ENCODE results near the gene NKX6-2.
"Not testable (repeated sequence)": the region's sequence is repeated elsewhere in the genome, so short reads cannot be mapped to it uniquely, and the experiment has no call there.

NKX6-2 gene

GRCh38 chr10:132827423-132827789 is 41.5 kb upstream of the NKX6-2 start:
- H3K9me3 ChIP-seq (ENCODE audit: control insufficient read depth, low read length), result no peaks in the 10 kb centered on the region
- no peak overlapping the region for H3K27ac ChIP-seq
- H3K79me2 ChIP-seq, result no peaks in the 10 kb centered on the region
- H3K27me3 ChIP-seq (ENCODE audit: control insufficient read depth, insufficient read depth, low read length), result no peaks in the 10 kb centered on the region
- no peak overlapping the region for H3K9ac ChIP-seq
- no peaks in the 10 kb centered on the region for H3K36me3 ChIP-seq (ENCODE audit: control insufficient read depth, insufficient read depth, low read length)
- TF ChIP-seq CTCF (IDR thresholded peaks at IDR 0.05), result no peak
- no peaks in the 10 kb centered on the region for H3K4me1 ChIP-seq
- no peak overlapping the region for H3K4me2 ChIP-seq (ENCODE audit: low read length)
- no peak overlapping the region for H2AFZ ChIP-seq
- no peak overlapping the region for H3K4me3 ChIP-seq (ENCODE audit: low read depth, low read length)

GRCh38 chr10:132826524-132827422 is 40.8 kb upstream of the NKX6-2 start:
- H3K79me2 ChIP-seq, result no peaks in the 10 kb centered on the region

GRCh38 chr10:132825783-132826523 is 40.0 kb upstream of the NKX6-2 start:
- H3K9me3 ChIP-seq (ENCODE audit: control insufficient read depth, low read length); H3K36me3 ChIP-seq (ENCODE audit: control insufficient read depth, insufficient read depth, low read length); H3K79me2 ChIP-seq; H3K27me3 ChIP-seq (ENCODE audit: control insufficient read depth, insufficient read depth, low read length); H3K4me2 ChIP-seq (ENCODE audit: low read length); H3K4me3 ChIP-seq (ENCODE audit: low read depth, low read length); H3K4me1 ChIP-seq; H3K27ac ChIP-seq; H2AFZ ChIP-seq; H3K9ac ChIP-seq: not testable (repeated sequence)

More at GRCh38 chr10:132826524-132827422, 40.8 kb upstream of the NKX6-2 start:
- Histone ChIP-seq H3K36me3 (ENCODE audit: control insufficient read depth, insufficient read depth, low read length) (no peaks in the 10 kb centered on the region), H3K9me3 (ENCODE audit: control insufficient read depth, low read length) (no peaks in the 10 kb centered on the region), H3K4me2 (ENCODE audit: low read length) (no peak overlapping the region), H3K9ac (no peak overlapping the region), H3K4me1 (no peaks in the 10 kb centered on the region), H3K4me3 (ENCODE audit: low read depth, low read length) (no peak overlapping the region), H3K27ac (no peak overlapping the region), H3K27me3 (ENCODE audit: control insufficient read depth, insufficient read depth, low read length) (no peaks in the 10 kb centered on the region), H2AFZ (no peak overlapping the region)
- no peak for TF ChIP-seq CTCF (IDR thresholded peaks at IDR 0.05)

- Histone ChIP-seq H3K79me2 (no peaks in the 10 kb centered on the region), H2AFZ (no peak overlapping the region), H3K4me2 (ENCODE audit: low read length) (no peak overlapping the region), H3K9me3 (ENCODE audit: control insufficient read depth, low read length) (no peaks in the 10 kb centered on the region), H3K36me3 (ENCODE audit: control insufficient read depth, insufficient read depth, low read length) (no peaks in the 10 kb centered on the region), H3K4me1 (no peaks in the 10 kb centered on the region), H3K9ac (no peak overlapping the region), H3K27me3 (ENCODE audit: control insufficient read depth, insufficient read depth, low read length) (no peaks in the 10 kb centered on the region), H3K4me3 (ENCODE audit: low read depth, low read length) (no peak overlapping the region), H3K27ac (no peak overlapping the region)
- TF ChIP-seq CTCF (IDR thresholded peaks at IDR 0.05), result no peak
These were observed 34.1 kb upstream of the NKX6-2 start for GRCh38 chr10:132820056-132820455.

GRCh38 chr10:132817701-132818211 is 31.8 kb upstream of the NKX6-2 start:
- no peak overlapping the region for H3K27ac ChIP-seq
- H3K36me3 ChIP-seq (ENCODE audit: control insufficient read depth, insufficient read depth, low read length), result no peaks in the 10 kb centered on the region
- H2AFZ ChIP-seq, result no peak overlapping the region
- no peak overlapping the region for H3K9ac ChIP-seq
- H3K4me1 ChIP-seq, result no peaks in the 10 kb centered on the region
- H3K27me3 ChIP-seq (ENCODE audit: control insufficient read depth, insufficient read depth, low read length), result no peaks in the 10 kb centered on the region
- no peak overlapping the region for H3K4me2 ChIP-seq (ENCODE audit: low read length)
- no peaks in the 10 kb centered on the region for H3K9me3 ChIP-seq (ENCODE audit: control insufficient read depth, low read length)
- TF ChIP-seq CTCF (IDR thresholded peaks at IDR 0.05), result no peak
- H3K79me2 ChIP-seq, result no peaks in the 10 kb centered on the region
- H3K4me3 ChIP-seq (ENCODE audit: low read depth, low read length), result no peak overlapping the region

All from parathyroid adenoma (tissue), 2 donors.